HepG2 (cell line): ENCODE results near the gene R3HCC1L. TPM values are rescaled to one million over a fixed set of nuclear protein-coding genes. Genes with fewer than 3 reads are reported as not detected.

ENCODE experiments used
- ATAC-seq: fragments of 200-7000 bp; cut with Tn5 transposase; 3 replicates; pipeline ENCODE4 v1.9.1; 2020; ENCODE audit warnings: mild to moderate bottlenecking, moderate library complexity
- BruUV-seq: library from RNA; stranded (reverse); fragments of 400-500 nt; replicated peaks from 2 replicates; lab custom pipeline; 2021; lab: Mats Ljungman, UMichigan
- CTCF ChIA-PET: fragments of 300-600 bp; formaldehyde crosslinking; extraction: SDS; loops from one replicate; lab custom pipeline; 2021; ENCODE audit warnings: low total read pairs, inconsistent platforms, low intra/inter-chr PET ratio; lab: Yijun Ruan, JAX
- POLR2A ChIA-PET: fragments of 350-600 bp; sonication (Branson Sonifier 250); formaldehyde crosslinking; loops from one replicate; lab custom pipeline; 2020; ENCODE audit warnings: antibody characterized with exemption, inconsistent platforms; lab: Yijun Ruan, JAX
- DNase-seq: peaks from one replicate; pipeline ENCODE4 v3.0.0-alpha.2; 2015; ENCODE audit warnings: low spot score
- FAIRE-seq: peaks from 3 replicates; lab custom pipeline; 2011; peaks lifted over from hg19 to GRCh38; lab: Jason Lieb, UNC
- H2AFZ ChIP-seq: one replicate; pipeline ENCODE4 v1.6.1; 2011; ENCODE audit warnings: low read length, inconsistent platforms
- H3K27ac ChIP-seq: fragments of 300-600 bp; 3 replicates; pipeline ENCODE4 v1.8.0; 2011; ENCODE audit warnings: mixed run types, mild to moderate bottlenecking, mixed read lengths, low read length, inconsistent platforms; ENCODE audit not compliant: insufficient read depth; ENCODE audit errors: extremely low read length
- H3K27me3 ChIP-seq, 2 experiments: fragments of 200-600 bp in 1 of 2; 2 replicates in 1 of 2; 3 replicates in 1 of 2; pipeline versions ENCODE4 v1.6.0 to v1.8.0; 2011; ENCODE audit warnings: low read length in 2 of 2, mild to moderate bottlenecking in 2 of 2, moderate library complexity in 2 of 2, inconsistent platforms in 1 of 2; ENCODE audit not compliant: insufficient read depth in 2 of 2, control insufficient read depth in 1 of 2
- H3K36me3 ChIP-seq, 2 experiments: fragments of 200-600 bp in 1 of 2; replicated peaks in 1 of 2; 2 replicates in 1 of 2; 3 replicates in 1 of 2; pipeline versions ENCODE4 v1.5.1 to v1.8.0; 2011; ENCODE audit warnings: low read length in 2 of 2, inconsistent platforms in 1 of 2; ENCODE audit not compliant: insufficient read depth in 2 of 2, control insufficient read depth in 1 of 2
- H3K4me1 ChIP-seq: 2 replicates; pipeline ENCODE4 v1.5.1; 2012; ENCODE audit warnings: low read length, inconsistent platforms; ENCODE audit not compliant: insufficient read depth
- H3K4me2 ChIP-seq: 2 replicates; pipeline ENCODE4 v1.6.0; 2011; ENCODE audit warnings: low read depth, low read length, inconsistent platforms
- H3K4me3 ChIP-seq, 3 experiments: fragments of 200-600 bp in 1 of 3; sonication (generic), shearing (Covaris generic) in 1 of 3; replicated peaks in 1 of 3; 2 replicates each; pipeline ENCODE4 v1.5.1; 2011 to 2016; ENCODE audit warnings: low read length in 3 of 3, inconsistent platforms in 2 of 3, low read depth in 2 of 3, mild to moderate bottlenecking in 2 of 3, control low read depth in 1 of 3, mixed read lengths in 1 of 3; ENCODE audit not compliant: insufficient read depth in 1 of 3
- H3K79me2 ChIP-seq: one replicate; pipeline ENCODE4 v1.6.1; 2011; ENCODE audit warnings: low read length, inconsistent platforms; ENCODE audit not compliant: insufficient read depth
- H3K9ac ChIP-seq: 2 replicates; pipeline ENCODE4 v1.6.0; 2011; ENCODE audit warnings: mild to moderate bottlenecking, low read depth, low read length, inconsistent platforms; ENCODE audit not compliant: insufficient read depth
- H3K9me3 ChIP-seq: 2 replicates; pipeline ENCODE4 v1.5.1; 2012; ENCODE audit warnings: mild to moderate bottlenecking, low read length
- H4K20me1 ChIP-seq: 2 replicates; pipeline ENCODE4 v1.6.0; 2011; ENCODE audit warnings: inconsistent platforms, mild to moderate bottlenecking, low read length, moderate library complexity; ENCODE audit not compliant: insufficient read depth
- CREB1 ChIP-seq, 2 experiments: fragments of 450-650 bp in 1 of 2; IDR thresholded peaks; 2 replicates each; pipeline ENCODE4 v1.6.1; 2016 to 2017; ENCODE audit warnings: control low read depth in 1 of 2, mild to moderate bottlenecking in 1 of 2, missing compliant biosample characterization in 1 of 2, missing genetic modification characterization in 1 of 2
- HCFC1 ChIP-seq: fragments of 150-350 bp; IDR thresholded peaks from 2 replicates; pipeline ENCODE4 v1.6.1; 2014; ENCODE audit warnings: low read depth, low read length
- KDM5B ChIP-seq: sonication (generic); formaldehyde crosslinking; IDR thresholded peaks from 2 replicates; pipeline ENCODE4 v1.4.0; 2020; ENCODE audit warnings: missing genetic modification reagents, mild to moderate bottlenecking, borderline replicate concordance
- MIXL1 ChIP-seq: IDR thresholded peaks from 2 replicates; pipeline ENCODE4 v1.6.1; 2016
- NFKB2 ChIP-seq: sonication (generic); formaldehyde crosslinking; IDR thresholded peaks from 2 replicates; pipeline ENCODE4 v1.4.0; 2020; ENCODE audit warnings: missing genetic modification reagents, borderline replicate concordance
- TCF7 ChIP-seq: sonication (generic); IDR thresholded peaks from 2 replicates; pipeline ENCODE4 v1.6.1; 2016; ENCODE audit warnings: antibody characterized with exemption, low read depth
- THAP8 ChIP-seq: sonication (generic); formaldehyde crosslinking; IDR thresholded peaks from 2 replicates; pipeline ENCODE4 v1.5.1; 2020; ENCODE audit warnings: missing genetic modification reagents, mild to moderate bottlenecking, borderline replicate concordance
- TRAFD1 ChIP-seq: sonication (generic); formaldehyde crosslinking; IDR thresholded peaks from 2 replicates; pipeline ENCODE4 v1.5.1; 2020; ENCODE audit warnings: missing genetic modification reagents, mild to moderate bottlenecking, borderline replicate concordance
- ZFY ChIP-seq: sonication (generic); formaldehyde crosslinking; IDR thresholded peaks from 2 replicates; pipeline ENCODE4 v1.4.0; 2020; ENCODE audit warnings: missing genetic modification reagents
- ZNF33A ChIP-seq: sonication (generic); formaldehyde crosslinking; IDR thresholded peaks from 2 replicates; pipeline ENCODE4 v1.5.1; 2020; ENCODE audit warnings: missing genetic modification reagents, mild to moderate bottlenecking, moderate library complexity, borderline replicate concordance
- ZNF432 ChIP-seq: sonication (generic); formaldehyde crosslinking; IDR thresholded peaks from 2 replicates; pipeline ENCODE4 v1.5.0; 2020; ENCODE audit warnings: missing genetic modification reagents, mild to moderate bottlenecking, borderline replicate concordance
- ZNF510 ChIP-seq: sonication (generic); formaldehyde crosslinking; IDR thresholded peaks from 2 replicates; pipeline ENCODE4 v1.4.0; 2020; ENCODE audit warnings: low read depth, mild to moderate bottlenecking, missing genetic modification reagents
- ZNF570 ChIP-seq: sonication (generic); formaldehyde crosslinking; IDR thresholded peaks from 2 replicates; pipeline ENCODE4 v1.4.0; 2020; ENCODE audit warnings: mild to moderate bottlenecking, missing genetic modification reagents, borderline replicate concordance
- ZNF770 ChIP-seq: sonication (generic); formaldehyde crosslinking; IDR thresholded peaks from 2 replicates; pipeline ENCODE4 v1.5.0; 2020; ENCODE audit warnings: mild to moderate bottlenecking, missing genetic modification reagents
- ZSCAN22 ChIP-seq: sonication (generic); formaldehyde crosslinking; IDR thresholded peaks from 2 replicates; pipeline ENCODE4 v1.4.0; 2020; ENCODE audit warnings: mild to moderate bottlenecking, missing genetic modification reagents
- WGBS: methylation state at CpG from one replicate; pipeline ENCODE4 v1.1.6; 2017; ENCODE audit warnings: low lambda C conversion rate; 5-methylcytosine and 5-hydroxymethylcytosine counted together
- in situ Hi-C: cut with HindIII; loops from 2 replicates; pipeline ENCODE4 v1.10.0; 2017; ENCODE audit warnings: low pct_unique_long_range_greater_than_20kb; ENCODE audit not compliant: extremely low pct_ligation_motif_present
- intact Hi-C: fragments of 100-400 bp; cut with micrococcal nuclease; formaldehyde crosslinking; loops from one replicate; pipeline ENCODE4 v1.10.0; 2022; ENCODE audit not compliant: unreplicated experiment
- polyA plus RNA-seq, 8 experiments: library from polyadenylated mRNA; depleted of rRNA in 3 of 8; stranded (reverse) in 7 of 8; unstranded in 1 of 8; fragments of >200 nt; fragmentation: Illumina TruSeq in 4 of 8; extraction: Trizol in 4 of 8; gene quantifications; 2 replicates each; pipeline versions ENCODE4 v1.2.1 to v1.2.3, GENCODE V29; 2011 to 2016; ENCODE audit warnings: low read depth in 4 of 8, missing spikeins in 1 of 8, mixed read lengths in 1 of 8; ENCODE audit not compliant: insufficient read depth in 1 of 8
- total RNA-seq, 5 experiments: library from RNA; depleted of rRNA; stranded (reverse); fragments of >200 nt; fragmentation: Illumina TruSeq; extraction: Trizol; gene quantifications; 2 replicates each; pipeline ENCODE4 v1.2.3, GENCODE V29; 2016; ENCODE audit warnings: low read depth in 1 of 5
- TF ChIP-seq, protein P1 (sequence below): sonication (generic); formaldehyde crosslinking; IDR thresholded peaks from 2 replicates; pipeline ENCODE4 v1.4.0; 2020; ENCODE audit warnings: mild to moderate bottlenecking, missing genetic modification reagents

R3HCC1L gene
- total and polyA plus RNA-seq, 2 of the 13 experiments (the other 11 are each of a cell fraction or from before 2014, with no cell fraction given) = 6.5 to 12.2 TPM

DNA sequence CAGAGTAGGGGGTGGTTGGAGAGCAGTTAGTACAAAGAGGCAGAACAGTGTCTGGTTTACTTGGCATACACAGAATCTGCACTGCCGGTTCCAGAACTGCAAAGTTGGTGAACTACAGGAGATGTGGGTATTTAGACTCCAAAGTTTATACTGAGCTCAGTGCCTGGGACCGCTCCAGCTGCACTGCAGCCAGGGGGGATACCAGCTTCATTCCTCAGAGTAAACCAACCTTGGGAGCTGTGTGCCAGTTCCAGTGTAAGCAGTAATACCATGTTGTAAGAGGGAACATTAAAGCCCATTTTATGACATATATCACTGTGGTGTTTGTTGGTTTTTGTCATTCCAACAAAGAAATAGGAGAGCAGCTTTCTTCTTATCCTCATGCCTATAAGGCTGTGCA, 110.1 kb downstream of the R3HCC1L start:
- in situ Hi-C loops (loop anchor here (10.0 kb wide), 1 partner anchor 60 kb away; no protein-coding TSS in a partner anchor), intact Hi-C loops (no loop called here)
- Histone ChIP-seq H3K4me3 (no peak overlapping the region), H3K4me2 (no peak overlapping the region), H3K79me2 (no peaks in the 10 kb centered on the region), H2AFZ (no peak overlapping the region), H3K27me3 (no peaks in the 10 kb centered on the region), H4K20me1 (no peaks in the 10 kb centered on the region)
- no peak for FAIRE-seq
- no TSS peak for BruUV-seq
- WGBS = 100% methylated on average over 2 of the region's 2 CpGs
- no peak for ATAC-seq
- ChIA-PET CTCF (no interaction called here), POLR2A (no interaction called here)
- no peak for TF ChIP-seq HCFC1
- no peak for TF ChIP-seq NFKB2
- no peak for TF ChIP-seq TRAFD1
- TF ChIP-seq ZNF570 (CRISPR knock-in tag) = no peak
- TF ChIP-seq THAP8 (CRISPR knock-in tag) = no peak
- TF ChIP-seq ZNF510 (CRISPR knock-in tag) = no peak
- TF ChIP-seq MIXL1 = no peak
- TF ChIP-seq ZNF770 (CRISPR knock-in tag) = no peak
- TF ChIP-seq ZSCAN22 = no peak
- TF ChIP-seq ZFY = no peak
- TF ChIP-seq, protein P1, sequence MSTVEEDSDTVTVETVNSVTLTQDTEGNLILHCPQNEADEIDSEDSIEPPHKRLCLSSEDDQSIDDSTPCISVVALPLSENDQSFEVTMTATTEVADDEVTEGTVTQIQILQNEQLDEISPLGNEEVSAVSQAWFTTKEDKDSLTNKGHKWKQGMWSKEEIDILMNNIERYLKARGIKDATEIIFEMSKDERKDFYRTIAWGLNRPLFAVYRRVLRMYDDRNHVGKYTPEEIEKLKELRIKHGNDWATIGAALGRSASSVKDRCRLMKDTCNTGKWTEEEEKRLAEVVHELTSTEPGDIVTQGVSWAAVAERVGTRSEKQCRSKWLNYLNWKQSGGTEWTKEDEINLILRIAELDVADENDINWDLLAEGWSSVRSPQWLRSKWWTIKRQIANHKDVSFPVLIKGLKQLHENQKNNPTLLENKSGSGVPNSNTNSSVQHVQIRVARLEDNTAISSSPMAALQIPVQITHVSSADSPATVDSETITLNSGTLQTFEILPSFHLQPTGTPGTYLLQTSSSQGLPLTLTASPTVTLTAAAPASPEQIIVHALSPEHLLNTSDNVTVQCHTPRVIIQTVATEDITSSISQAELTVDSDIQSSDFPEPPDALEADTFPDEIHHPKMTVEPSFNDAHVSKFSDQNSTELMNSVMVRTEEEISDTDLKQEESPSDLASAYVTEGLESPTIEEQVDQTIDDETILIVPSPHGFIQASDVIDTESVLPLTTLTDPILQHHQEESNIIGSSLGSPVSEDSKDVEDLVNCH (CRISPR knock-in tag) = no peak
- no peak for TF ChIP-seq KDM5B (CRISPR knock-in tag)
- no peak for TF ChIP-seq ZNF33A (CRISPR knock-in tag)
- no peak for TF ChIP-seq ZNF432 (CRISPR knock-in tag)
- TF ChIP-seq CREB1 (IDR thresholded peaks at IDR 0.05) = no peak
- no peak for TF ChIP-seq CREB1 (CRISPR knock-in tag; IDR thresholded peaks at IDR 0.05)
- no peak for TF ChIP-seq TCF7
- TF ChIP-seq, all 625 proteins: peak for 0
- Histone ChIP-seq H3K9me3 (no peaks in the 10 kb centered on the region), H3K9ac (no peak overlapping the region), H3K4me1 (peaks cover 13% of the 10 kb centered on the region), H3K27ac (no peak overlapping the region), H3K36me3 (peaks cover 12 to 36% of the 10 kb centered on the region in 2 experiments)
- no peak for DNase-seq
